AG09309 (cell line): ENCODE measurements around the gene TSPO2.
"Not testable (repeated sequence)": the region's sequence is repeated elsewhere in the genome, so short reads cannot be mapped to it uniquely, and the experiment has no call there.

Experiments used
- DNase-seq: peaks from one replicate; pipeline ENCODE4 v3.0.0-alpha.2; 2010; ENCODE audit warnings: low read depth
- H3K4me3 ChIP-seq: 2 replicates; pipeline ENCODE4 v1.5.1; 2011; ENCODE audit warnings: mild to moderate bottlenecking, low read depth, low read length, moderate library complexity; ENCODE audit not compliant: control insufficient read depth
- CTCF ChIP-seq: IDR thresholded peaks from 2 replicates; pipeline ENCODE4 v1.5.1; 2011; ENCODE audit warnings: mild to moderate bottlenecking, low read depth, low read length, inconsistent platforms; ENCODE audit not compliant: insufficient read depth, control insufficient read depth; ENCODE audit errors: missing control alignments

The TSPO2 gene

DNA sequence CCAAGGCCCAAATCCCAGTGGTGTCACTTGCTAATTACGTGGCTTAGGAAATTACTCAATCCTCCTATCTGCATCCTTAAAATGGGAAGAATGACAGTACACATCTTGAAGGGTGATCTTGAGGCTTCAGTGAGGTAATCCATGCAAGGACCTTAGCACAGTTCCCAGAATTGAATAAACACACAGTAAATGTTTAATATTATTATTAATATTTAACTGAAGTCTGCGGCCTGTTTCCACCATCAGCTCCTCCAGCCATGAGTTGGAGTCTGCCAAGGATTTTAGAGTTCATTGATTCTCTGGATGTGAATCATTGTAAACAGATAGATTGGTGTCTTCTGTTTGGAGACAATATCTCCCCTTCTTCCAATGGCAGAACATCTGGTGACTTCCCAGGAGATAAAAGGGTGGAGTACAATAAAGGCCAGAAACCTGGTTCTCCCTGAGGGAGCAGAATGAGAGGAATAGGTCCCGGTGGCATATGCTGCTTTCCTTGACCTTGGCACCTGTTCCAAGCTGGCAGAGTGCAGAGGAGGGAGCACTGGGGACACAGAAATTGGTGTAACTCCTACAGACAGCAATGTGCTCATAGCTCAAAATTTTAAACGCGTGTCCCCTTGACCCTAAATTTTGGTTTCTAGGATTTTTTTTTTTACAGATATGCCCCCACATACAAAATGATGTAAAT lies 28.7 kb upstream of the TSPO2 start:
- DNase-seq = no peak
- TF ChIP-seq CTCF = no peak
- no peak overlapping the region for H3K4me3 ChIP-seq

DNA sequence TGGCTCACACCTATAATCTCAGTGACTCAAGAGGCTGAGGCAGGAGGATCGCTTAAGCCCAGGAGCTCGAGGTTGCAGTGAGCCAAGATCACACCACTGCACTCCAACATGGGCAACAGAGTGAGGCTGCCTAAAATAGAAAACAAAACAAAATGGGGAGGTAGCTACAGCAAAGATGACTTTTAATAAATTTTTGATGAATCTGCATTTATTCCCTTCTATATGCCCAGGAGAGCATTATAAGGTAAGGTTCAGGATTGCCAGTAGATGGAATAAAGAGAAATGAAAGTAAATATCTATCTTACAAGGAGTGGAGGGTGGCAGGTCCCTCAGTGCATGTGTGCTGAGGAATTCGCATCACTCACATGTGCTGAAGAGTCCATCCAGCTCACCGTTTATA lies 27.5 kb upstream of the TSPO2 start:
- no peak for TF ChIP-seq CTCF
- no peak for DNase-seq
- H3K4me3 ChIP-seq = no peak overlapping the region

DNA sequence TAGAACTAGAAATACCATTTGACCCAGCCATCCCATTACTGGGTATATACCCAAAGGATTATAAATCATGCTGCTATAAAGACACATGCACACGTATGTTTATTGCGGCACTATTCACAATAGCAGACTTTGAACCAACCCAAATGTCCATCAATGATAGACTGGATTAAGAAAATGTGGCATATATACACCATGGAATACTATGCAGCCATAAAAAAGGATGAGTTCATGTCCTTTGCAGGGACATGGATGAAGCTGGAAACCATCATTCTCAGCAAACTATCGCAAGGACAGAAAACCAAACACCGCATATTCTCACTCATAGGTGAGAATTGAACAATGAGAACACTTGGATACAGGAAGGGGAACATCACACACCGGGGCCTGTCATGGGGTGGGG lies 26.4 kb upstream of the TSPO2 start:
- DNase-seq, H3K4me3 ChIP-seq: not testable (repeated sequence)

DNA sequence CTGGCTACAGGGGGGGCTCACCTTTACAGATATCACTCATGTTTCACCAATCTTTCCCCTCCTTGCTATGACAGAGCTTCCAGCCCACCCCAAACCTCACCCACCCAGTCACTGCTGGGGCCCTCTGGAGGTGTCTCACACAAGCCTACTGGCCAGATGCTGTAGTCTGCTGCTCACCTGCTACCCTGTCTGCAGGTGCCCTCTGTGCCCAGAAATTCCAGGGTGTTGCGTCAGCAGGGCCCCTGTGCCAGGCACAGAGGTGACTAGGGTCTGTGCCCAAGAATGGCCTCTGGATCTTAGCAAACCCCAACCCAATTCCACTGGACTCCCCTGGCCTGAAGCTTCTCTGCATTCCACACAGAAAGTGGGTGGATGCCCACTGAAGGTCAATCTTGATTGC lies 24.6 kb upstream of the TSPO2 start:
- no peak for TF ChIP-seq CTCF
- H3K4me3 ChIP-seq = no peak overlapping the region
- no peak for DNase-seq

DNA sequence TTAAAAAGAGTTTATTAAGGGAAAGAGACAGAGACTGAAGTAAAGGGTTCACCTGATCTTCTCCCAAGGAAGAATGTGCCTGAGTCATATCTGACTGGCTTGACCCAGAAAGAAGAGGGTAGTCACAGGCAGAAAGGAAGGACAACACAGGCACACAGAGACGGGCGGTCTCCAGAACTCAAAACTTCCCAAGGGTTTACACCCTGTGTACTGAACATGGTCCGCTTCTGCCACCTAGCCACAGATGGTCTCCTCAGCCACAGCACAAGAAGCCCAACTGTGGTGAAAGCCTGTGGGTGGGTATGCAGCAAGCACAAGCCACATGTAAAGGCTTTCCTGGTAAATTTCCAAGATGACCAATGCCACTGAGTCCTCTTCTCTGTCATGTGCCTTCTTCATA lies 20.4 kb upstream of the TSPO2 start:
- DNase-seq = peak; percentile 35
- TF ChIP-seq CTCF = peak; percentile 76
- H3K4me3 ChIP-seq = no peak overlapping the region

DNA sequence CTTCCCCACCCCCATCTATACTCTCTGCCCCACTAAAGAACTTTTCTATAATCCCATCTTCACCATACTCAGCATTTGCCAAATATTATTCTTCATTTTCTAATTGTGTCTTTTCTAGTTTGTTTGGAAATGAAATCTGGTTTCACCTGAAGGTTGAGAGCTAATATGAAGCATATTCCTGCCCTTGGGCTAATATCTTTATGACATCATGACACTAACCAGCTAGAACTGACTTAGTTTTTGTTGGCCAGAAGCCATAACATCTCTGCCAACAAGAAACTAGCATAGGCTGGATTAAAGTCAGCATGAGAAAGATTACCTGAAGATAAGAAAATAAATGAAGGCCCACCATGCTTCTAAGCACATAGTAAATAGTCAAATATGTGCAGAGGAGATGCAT lies 20.0 kb upstream of the TSPO2 start:
- H3K4me3 ChIP-seq = no peak overlapping the region
- TF ChIP-seq CTCF = no peak
- DNase-seq = no peak

- H3K4me3 ChIP-seq = no peak overlapping the region
- no peak for DNase-seq
- no peak for TF ChIP-seq CTCF
These were observed 19.2 kb upstream of the TSPO2 start for GRCh38 chr6:41023114-41023513.
